GM20000 (cell line): ENCODE data around the gene ANKRD62.
"Not testable (repeated sequence)": the region's sequence is repeated elsewhere in the genome, so short reads cannot be mapped to it uniquely, and the experiment has no call there.

ENCODE experiments used
- DNase-seq: peaks from one replicate; pipeline ENCODE4 v3.0.0; 2012; ENCODE audit warnings: low spot score
- CTCF ChIP-seq: IDR thresholded peaks from 2 replicates; pipeline ENCODE4 v1.5.1; 2012; ENCODE audit warnings: mild to moderate bottlenecking, control low read depth; ENCODE audit errors: extremely low read depth, missing control alignments

The ANKRD62 gene

GRCh38 chr18:12106471-12106870 is 12.8 kb downstream of the ANKRD62 start:
- no peak for DNase-seq
- TF ChIP-seq CTCF: no peak

GRCh38 chr18:12109836-12110235 is 16.2 kb downstream of the ANKRD62 start:
- no peak for TF ChIP-seq CTCF
- DNase-seq: no peak

GRCh38 chr18:12113999-12114646 is 20.5 kb downstream of the ANKRD62 start:
- TF ChIP-seq CTCF: no peak
- DNase-seq: no peak

- TF ChIP-seq CTCF: no peak
Measured at GRCh38 chr18:12119358-12119757, 25.7 kb downstream of the ANKRD62 start.

GRCh38 chr18:12121175-12122042 is 27.8 kb downstream of the ANKRD62 start:
- no peak for TF ChIP-seq CTCF
- DNase-seq: no peak

More at GRCh38 chr18:12119358-12119757, 25.7 kb downstream of the ANKRD62 start:
- no peak for DNase-seq

- DNase-seq: not testable (repeated sequence)
Measured at GRCh38 chr18:12122043-12122389, 28.4 kb downstream of the ANKRD62 start.

- DNase-seq: not testable (repeated sequence)
Measured at GRCh38 chr18:12127647-12128046, 34.0 kb downstream of the ANKRD62 start.

- DNase-seq: not testable (repeated sequence)
Measured at GRCh38 chr18:12138831-12139230, 45.2 kb downstream of the ANKRD62 start.

GRCh38 chr18:12140866-12141265 is 47.2 kb downstream of the ANKRD62 start:
- DNase-seq: not testable (repeated sequence)

- DNase-seq: not testable (repeated sequence)
Measured at GRCh38 chr18:12141778-12142177, 48.1 kb downstream of the ANKRD62 start.

- DNase-seq: not testable (repeated sequence)
Measured at GRCh38 chr18:12149431-12149830, 55.8 kb downstream of the ANKRD62 start.
